HG03060 (cell line): ENCODE data around the gene FLT1.

Source experiments
- ATAC-seq: cut with Tn5 transposase; IDR thresholded peaks from one replicate; pipeline ENCODE4 v1.9.1; 2021; ENCODE audit warnings: low read depth, moderate number of reproducible peaks; ENCODE audit not compliant: unreplicated experiment

FLT1 gene

GRCh38 chr13:28355046-28355821 is 139.7 kb downstream of the FLT1 start:
- ATAC-seq: no peak

- no peak for ATAC-seq
Observed at GRCh38 chr13:28353679-28354078, 141.2 kb downstream of the FLT1 start.

DNA sequence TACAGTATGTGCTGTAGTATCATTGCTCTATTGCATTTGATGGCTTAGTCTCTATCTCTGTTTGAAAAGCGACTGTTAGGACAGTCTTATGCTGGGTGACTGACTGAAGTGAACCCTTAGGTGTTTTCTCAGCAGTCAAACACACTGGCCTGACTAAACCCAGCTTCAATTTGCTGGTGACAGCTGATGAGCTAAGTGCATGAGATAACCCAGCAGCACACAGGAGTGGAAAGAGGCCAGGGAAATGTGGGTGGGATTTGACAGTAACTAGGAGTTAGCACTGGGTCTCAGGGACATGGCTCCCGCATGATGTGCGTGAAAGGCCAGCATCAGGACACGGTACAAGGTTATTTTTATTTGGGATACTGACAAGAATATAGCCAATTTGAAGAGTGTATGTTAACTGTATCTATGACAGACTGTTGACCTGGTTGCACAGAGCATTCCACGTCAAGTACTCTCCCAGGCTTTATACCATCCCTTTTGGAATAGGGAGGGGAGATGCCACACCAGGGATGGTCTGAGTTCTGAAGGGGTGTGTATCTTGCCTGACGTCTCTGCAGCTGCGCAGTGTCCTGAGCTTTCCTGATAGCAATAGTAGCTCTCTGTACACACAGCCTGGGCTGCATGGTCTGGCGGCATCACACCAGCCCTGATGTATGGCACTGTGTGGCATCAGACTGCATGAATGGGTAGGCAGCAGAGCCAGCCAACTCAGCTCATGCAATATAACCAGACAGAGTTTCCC is 144.8 kb downstream of the FLT1 start:
- no peak for ATAC-seq

DNA sequence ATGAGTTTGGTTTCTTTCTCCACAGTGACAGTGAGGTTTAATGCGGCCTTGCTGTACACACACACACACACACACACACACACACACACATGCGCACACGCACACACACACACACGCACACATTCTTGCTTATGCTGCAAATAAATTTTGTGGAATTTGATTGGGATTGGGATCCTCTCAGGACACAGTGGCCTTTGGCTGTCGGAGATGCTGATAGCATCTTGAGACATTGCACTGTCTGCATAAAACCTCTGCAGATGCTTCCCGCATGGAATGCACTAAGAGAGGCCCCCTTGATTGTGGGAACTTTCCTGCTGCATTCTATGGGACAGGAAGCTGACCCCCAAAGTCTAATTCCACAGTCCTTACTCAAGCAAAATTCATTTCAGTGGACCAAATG is 145.6 kb downstream of the FLT1 start:
- ATAC-seq: no peak

- ATAC-seq: no peak
Observed at GRCh38 chr13:28347456-28348371, 147.2 kb downstream of the FLT1 start.

DNA sequence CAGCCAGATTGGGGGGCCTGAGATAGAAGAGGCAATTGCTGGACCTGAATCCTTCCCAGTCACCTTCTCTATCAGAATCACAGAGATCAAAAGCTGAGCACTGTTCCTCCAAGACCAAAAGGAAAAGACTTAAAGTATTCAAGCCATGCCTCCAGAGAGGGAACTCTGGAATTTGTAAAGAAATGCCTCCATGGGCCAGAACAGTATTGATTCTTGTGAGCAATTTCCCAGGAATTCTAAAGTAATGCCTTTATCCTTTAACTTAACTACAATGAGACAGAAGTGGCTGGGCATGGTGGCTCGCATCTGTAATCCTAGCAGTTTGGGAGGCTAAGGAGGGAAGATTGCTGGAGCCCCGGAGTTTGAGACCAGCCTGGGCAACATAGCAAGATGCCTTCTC is 148.8 kb downstream of the FLT1 start:
- ATAC-seq: no peak

DNA sequence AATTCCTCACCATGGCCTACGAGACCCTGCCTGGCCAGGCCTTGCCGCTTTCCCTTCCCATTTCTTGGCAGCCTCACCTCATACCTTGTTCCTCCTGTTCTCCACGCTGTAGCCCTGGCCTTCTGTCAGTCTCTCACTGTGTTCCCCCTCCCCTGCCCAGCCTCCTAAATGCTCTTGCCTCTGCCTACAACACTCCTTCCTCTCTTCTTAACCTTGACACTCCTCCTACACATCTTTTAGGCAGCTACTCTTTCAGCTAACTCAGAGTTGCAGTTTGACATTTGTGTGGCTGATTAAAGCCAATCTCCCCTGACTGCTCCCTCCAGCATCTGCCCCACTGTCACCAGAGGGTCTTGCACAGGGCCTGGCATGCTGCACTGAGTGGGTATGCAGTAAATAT is 150.8 kb downstream of the FLT1 start:
- no peak for ATAC-seq

- ATAC-seq: no peak
Observed at GRCh38 chr13:28342251-28342650, 152.7 kb downstream of the FLT1 start.

GRCh38 chr13:28340272-28340793 is 154.6 kb downstream of the FLT1 start:
- no peak for ATAC-seq

GRCh38 chr13:28339419-28339818 is 155.5 kb downstream of the FLT1 start:
- no peak for ATAC-seq

GRCh38 chr13:28338742-28339141 is 156.2 kb downstream of the FLT1 start:
- ATAC-seq: no peak

DNA sequence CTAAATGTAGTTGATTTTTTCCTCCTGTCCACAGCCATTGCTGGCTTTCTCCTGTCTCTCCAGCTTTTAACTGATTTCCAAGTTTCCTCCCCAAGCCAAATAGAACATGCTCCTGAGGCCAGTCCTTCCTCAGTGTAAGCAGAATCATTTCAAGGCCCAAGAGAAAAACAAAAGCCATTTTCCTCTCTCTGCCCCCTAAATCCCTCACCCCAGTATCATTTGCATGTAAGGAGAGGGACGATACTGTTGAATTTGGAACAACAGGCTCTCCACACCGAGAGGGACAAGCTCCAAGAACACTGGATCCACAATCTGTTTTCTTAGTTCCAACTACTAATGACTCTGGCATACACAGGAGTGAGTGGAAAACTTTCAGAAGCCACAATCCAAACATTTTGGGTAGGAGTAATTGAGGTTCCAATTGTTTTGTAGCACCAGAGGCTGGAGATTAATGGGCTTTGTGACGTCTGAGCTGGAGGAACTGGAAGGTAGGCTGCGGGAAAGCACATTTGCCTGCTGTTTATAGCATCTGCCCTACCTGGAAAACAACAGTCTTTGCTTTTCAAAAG is 156.8 kb downstream of the FLT1 start:
- no peak for ATAC-seq

- no peak for ATAC-seq
Observed at GRCh38 chr13:28337166-28338005, 157.5 kb downstream of the FLT1 start.

DNA sequence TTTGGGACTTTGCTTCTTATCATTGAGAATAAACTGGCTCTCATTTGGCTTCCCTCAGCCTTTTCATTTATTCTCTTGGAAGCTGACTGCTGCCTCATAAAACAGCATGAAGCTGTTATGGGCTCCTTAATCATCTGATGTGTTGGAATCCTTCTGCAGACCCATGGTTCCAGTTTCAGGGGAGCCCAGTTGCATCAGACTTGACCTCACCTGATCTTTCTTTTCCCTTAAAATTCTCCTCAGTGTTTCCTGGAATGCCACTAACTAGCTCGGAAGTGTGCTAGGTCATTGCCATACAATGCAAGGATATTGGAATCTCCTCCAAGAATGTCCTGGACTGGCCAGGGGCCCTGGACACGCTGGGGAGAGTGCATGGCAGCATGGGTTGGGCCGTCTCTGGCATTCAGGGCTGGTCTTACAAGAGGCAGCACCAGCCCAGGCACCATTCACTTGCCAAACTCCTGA is 158.7 kb downstream of the FLT1 start:
- no peak for ATAC-seq

GRCh38 chr13:28333204-28333881 is 161.6 kb downstream of the FLT1 start:
- ATAC-seq: no peak

GRCh38 chr13:28329395-28330158 is 165.4 kb downstream of the FLT1 start:
- ATAC-seq: no peak

DNA sequence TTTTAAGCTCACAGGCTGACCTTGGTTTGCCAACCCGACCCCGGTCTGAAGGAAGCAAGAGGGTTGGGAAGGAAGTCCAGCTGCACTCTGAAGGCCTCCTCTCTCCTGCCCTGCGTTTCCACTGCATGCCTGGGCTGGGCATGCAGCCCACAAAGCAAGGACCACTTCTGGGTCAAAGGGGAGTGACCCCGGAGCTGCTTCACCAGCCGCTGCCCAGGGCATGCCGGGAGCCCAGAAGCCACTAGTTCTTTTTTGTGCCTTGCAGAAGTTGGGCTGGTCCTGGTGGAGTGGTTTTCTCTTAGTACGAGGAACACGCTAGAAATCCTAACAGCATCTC is 166.7 kb downstream of the FLT1 start:
- no peak for ATAC-seq
